ENCODE data around the gene JOSD1.

JOSD1 gene

DNA sequence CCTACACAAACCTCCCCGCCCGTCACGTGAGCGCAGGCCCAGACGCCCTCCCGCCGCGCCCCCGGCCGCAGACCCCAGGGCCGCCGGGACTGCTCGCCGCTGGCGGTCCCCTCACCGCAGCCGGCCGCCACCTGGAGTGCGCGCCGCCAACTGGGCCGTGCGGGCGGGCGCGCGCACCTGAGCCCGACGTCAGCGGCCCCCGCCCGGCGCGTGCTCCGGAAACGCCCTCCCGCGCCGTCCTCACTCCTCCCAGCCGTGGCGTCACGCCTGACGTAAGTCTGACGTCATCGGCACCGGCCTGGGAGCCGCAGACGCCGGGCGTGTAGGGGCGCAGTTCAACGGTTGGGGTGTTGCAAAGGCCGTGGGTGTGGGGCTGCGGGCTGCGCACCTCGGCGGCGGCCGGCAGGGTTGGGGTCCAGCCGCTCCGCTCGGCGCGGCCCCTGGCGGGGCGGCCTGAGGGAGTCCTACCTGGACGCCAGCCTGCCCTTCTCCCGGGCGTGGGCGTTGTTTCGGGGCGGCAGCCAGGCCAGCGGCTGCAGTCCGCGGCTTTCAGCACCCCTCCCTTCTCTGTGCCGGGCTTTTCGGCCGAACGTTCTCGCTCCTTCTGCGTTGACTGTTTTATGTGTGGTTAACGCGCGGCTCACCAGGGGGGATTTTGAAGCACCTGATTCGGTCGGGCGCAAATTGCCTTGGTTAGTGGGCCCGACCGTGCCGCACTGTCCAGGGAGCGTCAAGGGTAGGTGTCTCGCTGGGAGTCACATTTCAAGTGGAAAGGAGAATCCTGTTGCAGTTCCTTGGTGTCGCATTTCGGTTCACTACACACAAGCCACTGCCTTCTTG is at the start of gene JOSD1:
JOSD1 (minus strand) TSS at position 155 of the 840 bp plus-strand sequence. CDS start 956 bp downstream, outside the sequence.
- in situ Hi-C loops (cut with HindIII; ENCODE audit: low sequenced_read_pairs), result no loop called here

DNA sequence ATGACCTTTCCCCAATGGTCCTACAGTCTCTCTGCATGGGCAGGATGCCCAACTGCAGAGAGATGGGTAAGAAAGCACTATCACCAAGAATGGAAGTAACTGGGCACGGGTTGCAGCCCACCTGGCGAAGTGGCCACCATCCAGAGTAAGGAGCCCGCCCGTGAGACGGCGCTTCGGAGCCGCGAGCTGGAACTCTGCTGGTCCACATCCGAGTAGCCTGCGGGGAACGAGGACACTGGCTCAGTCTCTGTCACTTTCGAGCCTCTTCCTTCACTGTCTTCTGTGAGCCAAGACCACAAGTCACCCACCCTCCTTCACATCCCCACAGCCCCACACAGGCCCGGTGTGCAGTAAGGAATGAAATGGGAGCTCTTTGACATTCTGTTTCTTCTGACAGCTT is 49.4 kb upstream of the JOSD1 start:
- in situ Hi-C loops (cut with HindIII; ENCODE audit: low sequenced_read_pairs), result no loop called here

DNA sequence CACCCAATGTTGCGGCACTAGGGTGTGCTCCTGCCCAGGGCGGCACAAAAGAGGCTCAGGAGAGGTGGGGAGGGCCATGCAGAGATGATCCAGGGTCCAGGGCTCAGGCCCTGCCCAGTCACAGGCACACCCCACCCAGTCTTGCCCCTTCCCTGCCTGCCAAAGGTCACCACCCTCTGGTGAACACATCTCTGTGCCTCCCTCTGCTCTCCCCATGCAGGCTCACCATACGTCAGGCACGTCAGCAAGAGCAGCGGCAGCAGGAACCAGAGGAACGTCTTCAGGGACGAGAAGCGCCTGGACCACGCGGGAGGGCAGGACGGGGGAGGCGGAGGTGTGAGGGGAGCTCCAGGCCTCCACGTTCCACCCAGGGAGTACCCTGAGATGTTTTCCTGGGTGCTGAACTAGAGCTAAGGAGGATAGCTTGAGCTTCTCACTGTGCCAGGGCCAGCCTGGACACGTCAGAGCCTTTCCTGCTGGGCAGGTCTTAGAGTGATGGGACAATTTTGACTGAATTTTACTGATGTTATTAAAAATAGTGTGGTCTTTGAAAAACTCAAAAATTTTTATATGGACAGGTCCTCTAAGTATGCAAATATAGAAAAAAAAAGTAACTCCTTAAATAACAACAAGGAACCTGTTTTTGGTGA is 47.9 kb upstream of the JOSD1 start:
- in situ Hi-C loops (cut with HindIII; ENCODE audit: low sequenced_read_pairs), result no loop called here

DNA sequence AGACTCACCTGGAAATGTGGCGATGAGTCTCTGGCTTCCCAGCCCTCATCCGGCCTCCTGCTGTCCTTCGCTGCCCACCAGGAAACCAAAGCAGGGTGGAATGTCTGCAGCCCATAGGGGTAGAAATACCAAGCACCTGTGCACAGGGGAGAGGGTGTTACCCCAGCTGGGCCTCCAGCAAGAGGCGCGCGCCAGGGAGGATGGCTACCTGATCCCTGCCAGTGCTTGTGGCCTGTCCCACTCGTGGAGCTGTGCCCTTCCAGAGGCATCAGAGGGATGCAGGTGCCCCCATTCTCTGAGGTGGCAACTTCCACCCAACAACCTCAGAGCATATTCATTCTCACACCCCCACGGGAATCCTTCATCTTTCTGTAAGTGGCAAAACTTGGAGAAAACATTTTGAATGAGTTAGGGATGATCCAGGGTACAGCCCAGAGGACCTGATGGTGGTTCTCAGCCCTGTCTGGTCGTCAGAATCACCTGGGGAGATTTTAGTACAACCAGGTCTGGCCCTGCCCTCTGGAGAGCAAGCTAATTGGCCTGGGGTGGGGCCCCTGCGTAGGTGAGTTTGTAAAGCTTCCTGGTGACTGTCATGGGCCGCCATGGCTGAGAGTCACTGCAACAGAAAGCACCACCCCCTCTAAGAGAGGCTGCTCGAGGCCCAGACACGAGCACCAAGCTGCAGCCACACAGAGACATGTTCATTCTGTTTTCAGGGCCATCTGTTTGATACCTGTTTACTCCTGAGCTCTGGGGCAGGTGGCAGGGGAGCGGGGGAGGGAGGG is 45.1 kb upstream of the JOSD1 start:
- in situ Hi-C loops (cut with HindIII; ENCODE audit: low sequenced_read_pairs), result no loop called here

DNA sequence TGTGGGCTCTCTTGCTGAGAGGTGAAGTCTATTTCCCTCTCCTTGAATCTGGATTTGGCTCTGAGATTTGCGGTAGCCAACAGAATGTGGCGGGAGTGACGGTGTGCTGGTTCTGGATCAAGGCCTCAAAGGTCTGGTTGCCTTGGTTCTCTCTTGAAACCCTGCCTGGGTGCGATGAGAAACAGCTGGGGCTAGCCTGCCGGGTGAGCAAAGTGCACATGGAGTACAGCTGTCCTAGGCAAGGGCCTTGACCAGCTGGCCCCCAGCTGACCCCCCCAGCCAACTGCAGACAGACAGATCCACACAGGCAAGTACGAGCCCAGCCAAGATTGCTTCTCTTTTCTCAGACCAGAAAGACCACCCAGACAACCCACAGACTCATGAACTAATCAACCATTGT is 44.2 kb upstream of the JOSD1 start:
- in situ Hi-C loops (cut with HindIII; ENCODE audit: low sequenced_read_pairs), result no loop called here

DNA sequence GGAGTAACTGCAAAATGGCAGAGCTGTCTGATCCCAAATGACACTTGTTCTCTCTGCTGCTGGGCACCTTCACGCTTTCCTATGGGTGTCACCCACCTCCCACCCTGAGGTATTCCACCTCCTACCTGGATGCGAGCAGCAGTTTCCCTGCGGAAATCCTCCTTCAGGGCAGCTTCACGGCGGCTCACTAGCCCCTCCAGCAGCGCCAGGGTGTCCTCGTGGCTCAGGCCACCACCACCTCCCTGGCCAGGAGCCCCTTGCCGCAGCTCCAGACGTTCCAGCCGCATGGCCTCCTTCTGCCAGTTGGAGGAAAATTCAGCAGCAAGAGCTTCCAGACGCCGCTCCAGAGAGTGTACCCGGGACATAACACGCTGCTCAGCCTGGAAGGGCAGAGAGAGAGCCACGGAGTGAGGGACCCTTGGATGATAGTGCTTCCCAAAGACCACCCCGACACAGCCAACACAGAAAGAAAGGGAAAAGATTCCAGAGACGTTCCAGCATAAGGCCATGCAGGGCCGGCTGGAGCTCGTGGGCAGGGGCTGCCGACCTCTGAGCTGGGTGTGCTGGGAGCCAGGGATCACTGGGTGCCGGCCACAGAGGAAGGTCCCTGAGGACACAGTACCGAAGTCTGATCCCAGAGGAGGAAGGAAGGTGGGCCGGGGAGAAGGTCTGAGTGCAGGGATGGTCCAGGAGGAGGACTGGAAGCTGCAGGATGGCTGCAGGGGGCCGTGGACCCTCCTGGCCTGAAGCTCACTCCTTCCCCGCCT is 41.6 kb upstream of the JOSD1 start:
- in situ Hi-C loops (cut with HindIII; ENCODE audit: low sequenced_read_pairs), result no loop called here

DNA sequence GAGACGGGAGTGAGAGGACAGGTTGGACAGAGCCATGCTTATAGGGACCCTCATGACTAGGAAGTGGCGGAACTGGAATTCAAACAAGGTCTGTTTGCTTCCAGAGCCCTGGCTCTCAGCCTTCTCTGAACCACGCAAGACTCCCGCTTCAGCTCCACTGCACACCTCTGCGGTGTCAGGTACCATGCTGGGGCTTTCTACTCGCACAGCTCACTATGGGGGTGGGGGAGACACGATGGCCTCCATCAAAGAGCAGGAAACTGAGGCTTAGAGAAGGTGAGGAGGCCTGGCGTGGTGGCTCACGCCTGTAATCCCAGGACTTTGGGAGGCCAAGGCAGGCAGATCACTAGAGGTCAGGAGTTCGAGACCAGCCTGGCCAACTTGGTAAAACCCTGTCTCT is 40.8 kb upstream of the JOSD1 start:
- in situ Hi-C loops (cut with HindIII; ENCODE audit: low sequenced_read_pairs), result no loop called here

DNA sequence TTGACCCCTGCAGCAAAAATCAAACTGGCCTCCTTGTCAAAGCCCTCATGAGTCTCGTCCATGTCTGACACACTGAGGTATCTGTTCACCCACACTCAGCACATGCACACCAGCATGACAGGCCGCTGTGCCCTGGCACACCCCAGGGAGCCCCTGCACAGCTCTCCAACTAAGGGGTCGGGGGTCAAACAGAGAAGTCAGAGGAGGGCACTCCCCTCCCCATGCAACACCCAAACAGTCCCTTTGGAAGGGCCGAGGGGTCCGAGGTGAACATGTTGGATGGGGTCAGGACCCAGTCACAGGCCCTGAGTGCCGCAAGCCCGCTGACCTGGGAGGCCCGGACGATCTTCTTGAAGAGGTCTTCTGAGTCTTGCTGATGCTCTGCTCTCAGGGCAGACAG is 40.4 kb upstream of the JOSD1 start:
- in situ Hi-C loops (cut with HindIII; ENCODE audit: low sequenced_read_pairs), result no loop called here

DNA sequence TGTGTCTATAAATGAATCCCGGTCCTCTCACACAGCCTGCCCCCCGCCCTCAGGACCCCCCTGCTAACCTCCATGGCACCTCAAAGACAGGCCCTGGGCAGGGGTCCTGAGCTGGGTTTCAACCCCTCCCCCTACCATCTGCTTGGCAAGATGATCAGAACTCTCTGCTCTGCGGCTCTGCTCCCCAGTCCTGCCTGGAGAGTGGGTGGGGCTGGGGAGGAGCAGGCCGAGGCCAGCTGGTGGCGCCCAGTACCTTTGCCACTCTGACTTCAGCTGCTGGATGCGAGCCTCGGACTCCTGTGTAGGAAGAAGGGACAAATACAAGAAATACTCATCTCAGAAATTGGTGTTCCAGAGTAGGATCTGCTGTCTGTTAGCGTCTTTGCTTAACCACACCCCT is 40.0 kb upstream of the JOSD1 start:
- in situ Hi-C loops (cut with HindIII; ENCODE audit: low sequenced_read_pairs), result no loop called here

DNA sequence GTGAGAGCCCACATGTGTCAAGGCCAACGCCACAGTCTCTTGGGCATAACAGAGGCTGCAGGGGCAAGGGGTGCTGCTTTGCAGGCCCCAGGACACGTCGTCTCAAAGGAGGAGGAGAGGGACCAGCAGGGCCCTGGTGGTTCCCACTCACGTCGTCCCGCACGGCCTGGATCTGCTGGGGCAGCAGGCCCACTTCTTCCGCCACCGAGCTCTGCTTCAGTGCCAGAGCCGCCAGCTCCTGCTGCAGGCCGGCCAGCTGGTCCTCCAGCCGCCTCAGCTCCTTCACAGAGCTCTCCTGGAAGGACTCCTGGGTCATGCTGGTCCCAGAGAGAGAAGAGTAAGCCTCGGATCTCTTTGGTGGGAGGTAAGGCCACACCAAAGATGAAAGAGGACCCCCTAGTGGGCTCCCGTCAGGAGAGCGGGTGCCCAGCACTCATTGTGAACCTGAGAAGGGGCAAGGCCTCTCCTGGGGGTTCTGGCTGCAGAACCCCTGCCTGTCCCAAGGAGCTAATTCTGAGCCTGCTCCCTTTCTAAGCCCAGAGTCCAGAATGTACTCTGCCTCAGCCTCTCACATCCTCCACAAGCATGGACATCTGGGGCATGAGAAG is 39.5 kb upstream of the JOSD1 start:
- in situ Hi-C loops (cut with HindIII; ENCODE audit: low sequenced_read_pairs), result no loop called here

DNA sequence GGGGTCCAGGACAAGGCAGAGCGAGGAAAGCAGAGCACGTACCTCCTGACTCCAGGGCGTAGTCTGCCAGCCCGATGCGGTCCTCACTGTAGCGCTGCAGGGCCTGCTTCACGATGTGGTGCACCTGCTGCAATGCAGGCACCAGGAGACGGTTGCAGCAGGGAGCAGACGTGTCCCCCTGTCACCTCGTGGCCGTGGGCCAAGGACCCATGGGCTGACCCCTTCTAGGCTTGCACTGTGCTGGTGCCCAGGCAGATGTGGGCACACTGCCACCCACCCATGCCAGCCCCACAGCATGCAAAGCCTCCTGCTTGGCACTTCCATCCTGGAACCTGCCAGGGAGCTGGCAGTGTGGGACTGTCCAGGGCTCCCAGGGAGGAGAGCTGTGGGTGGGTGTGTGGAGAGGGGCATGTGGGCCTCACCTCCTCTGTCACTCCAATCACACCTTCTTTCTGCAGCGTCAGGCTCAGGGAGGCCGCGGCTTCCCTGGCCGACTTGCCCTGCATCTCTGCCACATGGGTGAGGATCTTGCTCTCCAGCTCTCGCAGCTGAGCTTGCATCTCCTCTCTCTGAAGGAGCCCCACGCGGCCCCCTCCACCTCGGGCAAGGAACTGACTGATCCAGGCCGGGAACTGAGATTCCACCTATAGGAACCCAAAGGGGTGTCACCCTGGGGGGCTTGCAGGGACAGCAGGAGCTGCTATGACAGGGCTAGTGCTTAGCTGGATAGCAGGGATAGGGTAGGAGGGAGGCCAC is 38.7 kb upstream of the JOSD1 start:
- in situ Hi-C loops (cut with HindIII; ENCODE audit: low sequenced_read_pairs), result no loop called here

DNA sequence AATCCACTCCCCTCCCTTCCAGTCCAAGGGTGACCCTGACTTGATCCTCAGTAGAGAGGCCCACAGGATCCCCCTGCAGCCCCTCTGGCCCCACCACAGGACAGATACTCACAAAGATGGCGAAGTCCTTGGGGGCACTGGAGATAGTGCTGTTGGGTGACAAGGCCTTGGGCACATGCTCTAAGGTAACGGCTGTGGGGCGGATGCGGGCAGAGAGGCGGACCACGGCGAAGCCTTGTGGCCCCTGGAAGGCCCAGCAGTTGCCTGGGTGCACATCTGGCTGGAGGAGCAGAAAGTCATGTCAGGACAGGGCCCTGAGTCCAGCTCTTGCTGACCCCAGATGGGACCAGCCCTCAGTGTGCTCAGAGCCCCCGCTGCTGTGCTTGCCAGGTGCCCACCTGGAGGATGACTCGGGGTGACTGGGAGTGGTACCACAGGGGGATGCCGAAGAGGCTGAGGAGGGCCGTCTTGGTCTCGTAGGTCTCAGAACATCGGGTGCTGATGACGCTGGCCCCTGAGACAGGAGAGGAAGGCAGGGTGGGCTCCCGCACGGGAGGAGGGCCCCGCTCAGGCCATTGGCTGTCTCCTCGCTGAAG is 37.8 kb upstream of the JOSD1 start:
- in situ Hi-C loops (cut with HindIII; ENCODE audit: low sequenced_read_pairs), result no loop called here

DNA sequence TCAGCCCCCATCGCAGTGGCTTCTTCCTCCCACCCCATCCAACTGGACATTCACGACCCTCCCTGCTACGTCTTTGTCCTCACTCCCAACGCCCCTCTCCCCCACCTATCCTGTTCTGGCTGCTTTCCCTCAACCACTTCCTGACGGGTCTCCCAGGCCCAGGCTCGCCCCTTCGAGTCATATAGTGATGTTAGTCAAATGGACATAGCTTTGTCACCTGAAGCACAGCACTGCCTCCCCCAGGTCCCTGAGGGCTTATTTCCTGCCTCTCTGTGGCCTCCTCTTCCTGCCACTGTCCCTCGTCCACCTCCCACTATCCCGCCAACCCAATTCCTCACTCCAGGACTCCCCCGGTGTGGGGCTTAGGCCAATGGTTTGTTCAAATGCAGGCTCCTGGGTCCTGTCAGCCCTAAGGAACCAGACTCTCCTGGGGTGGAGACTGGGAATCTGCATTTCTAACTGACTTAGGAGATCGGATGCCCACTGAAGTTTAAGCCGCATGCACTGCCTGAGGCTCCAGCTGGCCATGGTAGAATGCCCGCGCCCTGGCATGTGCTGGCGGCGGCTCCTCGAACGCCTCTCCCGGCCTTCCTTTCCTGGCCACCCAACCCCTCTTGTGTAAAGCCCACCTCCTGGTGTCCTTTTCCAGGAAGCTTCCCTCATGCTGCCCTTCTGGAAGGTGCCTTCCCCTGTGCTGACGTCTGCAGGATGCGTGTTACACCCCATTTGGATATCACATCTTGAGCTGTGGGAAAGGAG is 36.7 kb upstream of the JOSD1 start:
- in situ Hi-C loops (cut with HindIII; ENCODE audit: low sequenced_read_pairs), result no loop called here

DNA sequence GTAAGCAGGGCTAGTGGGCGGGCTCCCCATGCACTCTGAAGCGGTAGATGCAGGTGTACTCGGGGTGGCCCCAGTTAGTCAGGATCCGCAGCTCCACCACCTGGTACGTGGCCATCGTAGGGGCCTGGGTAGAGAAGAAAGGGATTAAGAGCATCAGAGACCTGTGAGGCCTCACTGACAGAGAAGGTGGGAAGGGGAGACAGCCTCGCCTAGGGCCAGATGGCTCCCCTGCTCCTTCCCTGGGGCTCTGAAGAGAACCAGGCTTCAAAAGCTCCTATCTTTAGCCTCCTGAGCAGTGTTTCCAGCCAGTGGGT is 35.5 kb upstream of the JOSD1 start:
- in situ Hi-C loops (cut with HindIII; ENCODE audit: low sequenced_read_pairs), result no loop called here

DNA sequence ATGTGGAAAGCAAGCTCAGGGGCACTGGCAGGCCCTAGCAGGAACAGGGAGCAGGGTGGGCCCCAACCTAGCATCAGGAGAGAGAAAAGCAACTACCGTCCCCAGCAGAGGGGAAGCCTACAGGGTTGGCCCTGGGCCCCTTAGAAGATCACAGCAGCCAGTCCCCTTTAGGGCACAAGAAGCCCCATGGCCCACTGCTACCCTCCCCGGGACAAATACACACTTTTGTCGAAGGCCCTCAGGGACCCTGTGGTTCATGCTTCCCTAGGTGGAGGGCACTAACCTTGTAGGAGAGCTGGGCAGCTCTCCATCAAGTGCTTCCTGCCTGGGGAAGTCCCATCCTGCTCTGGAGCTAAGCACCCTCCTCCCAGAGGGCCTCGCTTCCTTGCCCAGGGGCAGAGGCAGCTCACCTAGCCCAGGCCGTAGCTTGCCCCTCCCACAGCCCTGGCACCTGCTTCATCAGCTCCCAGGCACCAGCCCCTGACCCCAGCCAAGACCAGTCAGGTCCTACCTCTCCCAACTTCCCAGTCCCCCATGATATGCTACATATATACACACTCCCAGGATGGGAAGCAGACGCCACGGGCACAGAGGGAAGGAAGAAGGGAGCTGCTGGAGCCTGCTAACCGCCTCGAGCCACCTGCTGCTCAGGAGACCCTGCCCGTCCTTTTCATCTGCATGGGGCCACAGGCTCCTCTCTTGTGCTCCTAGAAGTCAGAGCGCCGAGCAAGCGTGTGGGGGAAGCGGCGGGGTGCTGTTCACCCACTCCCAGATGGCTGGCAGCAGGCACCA is 34.9 kb upstream of the JOSD1 start:
- in situ Hi-C loops (cut with HindIII; ENCODE audit: low sequenced_read_pairs), result no loop called here

DNA sequence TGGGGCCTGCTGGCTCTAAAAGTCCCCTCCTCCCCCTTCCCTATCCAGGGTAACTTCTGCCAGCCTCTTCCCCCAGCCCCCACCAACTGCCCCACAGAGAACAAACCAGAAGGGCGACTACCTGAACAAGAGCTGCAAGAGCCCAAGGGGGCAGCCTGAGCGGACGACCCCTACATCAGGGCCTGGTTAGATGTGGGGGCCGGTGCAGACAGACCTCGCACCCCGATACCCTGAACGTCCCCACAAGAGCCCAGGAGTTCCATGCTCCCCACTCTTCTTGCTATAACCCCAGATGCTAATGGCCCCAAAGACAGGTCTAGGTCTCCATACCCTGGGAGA is 34.4 kb upstream of the JOSD1 start:
- in situ Hi-C loops (cut with HindIII; ENCODE audit: low sequenced_read_pairs), result no loop called here

DNA sequence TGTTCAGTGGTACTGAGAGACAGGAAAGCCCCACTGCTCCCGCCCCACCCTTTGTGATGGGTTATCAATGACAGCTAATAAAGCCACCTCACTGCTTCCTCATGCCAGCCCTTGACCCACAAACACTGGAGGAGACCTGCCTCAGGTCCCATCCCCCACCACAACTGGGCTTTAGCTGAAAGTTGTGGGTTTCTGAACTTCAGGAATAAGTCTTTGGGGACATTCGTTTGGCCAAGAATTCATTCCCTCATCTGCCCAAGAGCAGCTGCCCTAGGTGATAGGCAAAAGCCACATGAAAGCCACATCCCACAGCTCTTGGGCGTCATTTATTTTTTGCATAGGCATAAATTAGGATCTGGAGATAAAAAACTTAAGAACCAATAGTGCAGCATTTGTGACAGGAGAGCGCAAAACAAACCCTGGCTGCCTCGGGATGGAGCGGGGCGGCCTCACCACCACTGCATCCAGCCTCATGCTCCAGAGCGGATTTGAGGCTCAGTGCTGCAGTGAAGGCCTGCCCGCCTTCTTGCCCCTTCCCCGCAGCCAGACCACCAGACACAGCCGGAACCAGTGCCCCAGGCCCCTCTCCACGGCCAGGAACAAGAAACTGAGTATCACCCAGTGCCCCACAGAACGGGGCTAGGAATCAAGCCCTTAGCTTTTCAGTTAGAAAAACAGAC is 33.8 kb upstream of the JOSD1 start:
- in situ Hi-C loops (cut with HindIII; ENCODE audit: low sequenced_read_pairs), result no loop called here
